Measurements from ENCODE around the gene IFIT3. TPM values are rescaled to one million over a fixed set of nuclear protein-coding genes. Genes with fewer than 3 reads are reported as not detected.
A peak's percentile ranks its signal among the peaks of the same experiment; 100 is the strongest.

Gene IFIT3
- total RNA-seq, 1 experiment from 2014 or later, result 0.55 TPM

- Histone ChIP-seq H3K56ac (ENCODE audit: insufficient read length, low read depth, low read length) (no peak overlapping the region), H2BK12ac (ENCODE audit: insufficient read length, low read depth, low read length) (no peak overlapping the region), H2BK20ac (ENCODE audit: low read depth, low read length, poor library complexity, severe bottlenecking) (no peak overlapping the region), H3K9ac (ENCODE audit: extremely low read depth, insufficient read length, low read length) (no peak overlapping the region), H4K5ac (ENCODE audit: insufficient read length, low read depth, low read length) (no peak overlapping the region), H3K4me1 (ENCODE audit: insufficient read depth, low read length) (peaks cover 3% of the 10 kb centered on the region; the same call in 1 of the 2 replicates), H2BK5ac (ENCODE audit: insufficient read length, low read length) (no peak overlapping the region), H3K23me2 (ENCODE audit: insufficient read length, low read depth, low read length, poor library complexity, severe bottlenecking) (no peaks in the 10 kb centered on the region), H3K4me2 (ENCODE audit: insufficient read depth, insufficient read length, low read length) (no peak overlapping the region), H3K14ac (ENCODE audit: insufficient read depth, low read length) (no peak overlapping the region), H4K91ac (ENCODE audit: insufficient read length, low read depth, low read length) (no peak overlapping the region), H3K79me2 (ENCODE audit: insufficient read depth, low read length) (no peaks in the 10 kb centered on the region), H2BK120ac (ENCODE audit: low read depth, low read length, poor library complexity, severe bottlenecking) (no peak overlapping the region), H3K4ac (ENCODE audit: low read depth, low read length) (no peak overlapping the region), H2AFZ (ENCODE audit: low read length) (peak overlapping the region; percentile 69), H3K9me3 (ENCODE audit: control insufficient read depth, low read depth, low read length) (no peaks in the 10 kb centered on the region), H3T11ph (ENCODE audit: low read length) (no peak overlapping the region), H4K20me1 (ENCODE audit: control insufficient read depth, insufficient read depth, insufficient read length) (no peaks in the 10 kb centered on the region), H3K18ac (ENCODE audit: insufficient read length, low read depth, low read length) (no peak overlapping the region), H3K23ac (ENCODE audit: insufficient read length, low read depth, low read length) (no peak overlapping the region), H4K8ac (replicated peaks; ENCODE audit: insufficient read length, low read depth, low read length) (no peak overlapping the region), H3K27me3 (ENCODE audit: insufficient read depth, low read length) (no peaks in the 10 kb centered on the region), H3K79me1 (ENCODE audit: insufficient read depth, low read depth, low read length, poor library complexity, severe bottlenecking) (no peaks in the 10 kb centered on the region), H2AK5ac (ENCODE audit: insufficient read length, low read length) (no peak overlapping the region), H3K27ac (ENCODE audit: insufficient read length, low read depth, low read length) (no peak overlapping the region), H2BK15ac (ENCODE audit: low read depth, low read length) (no peak overlapping the region)
- no peak for DNase-seq
- Mint-ChIP-seq H3K4me1 (peaks cover 20 to 21% of the 10 kb centered on the region in 2 experiments), H3K27ac (no peak overlapping the region; a peak in 1 of 7 replicates), H3K36me3 (ENCODE audit: insufficient read depth in 1 of 3, low read depth in 3 of 3) (peaks cover 10 to 14% (median 11%) of the 10 kb centered on the region in 3 experiments; a peak in 6 of 7 replicates), H3K4me3 (no peak overlapping the region), H3K27me3 (ENCODE audit: low read depth) (0 out of 2 replicates have a peak, but pooled peaks cover 2% of the 10 kb centered on the region), H3K9me3 (peaks cover 11 to 15% of the 10 kb centered on the region in 2 experiments)
- no peak for TF ChIP-seq CTCF (conservative IDR thresholded peaks at IDR 0.05)
- no CpG with 5 or more reads among the region's 6 CpGs for WGBS (ENCODE audit: extremely low coverage, insufficient read length, low lambda C conversion rate)
These were observed 44.5 kb upstream of the IFIT3 start for GRCh38 chr10:89283025-89283935.

Data from H9 (cell line).